ENCODE data around the gene DUS3L.

DNA sequence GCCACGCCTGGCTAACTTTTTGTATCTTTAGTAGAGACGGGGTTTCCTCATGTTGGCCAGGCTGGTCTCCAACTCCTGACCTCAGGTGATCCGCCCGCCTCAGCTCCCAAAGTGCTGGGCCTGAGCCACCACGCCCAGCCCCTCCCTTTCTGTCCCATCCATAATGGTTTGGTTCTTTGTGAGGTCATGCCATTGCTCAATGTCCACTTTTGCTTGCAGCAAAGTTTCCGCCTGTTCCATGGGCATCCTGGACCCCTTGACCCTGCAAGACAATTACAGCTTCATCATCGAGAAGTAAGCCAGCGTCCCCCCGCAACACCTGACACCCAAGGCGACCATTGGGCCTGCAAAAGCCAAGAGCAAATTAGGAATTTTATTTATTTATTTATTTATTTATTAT is 23.0 kb downstream of the DUS3L start:
- TF ChIP-seq, protein P1, sequence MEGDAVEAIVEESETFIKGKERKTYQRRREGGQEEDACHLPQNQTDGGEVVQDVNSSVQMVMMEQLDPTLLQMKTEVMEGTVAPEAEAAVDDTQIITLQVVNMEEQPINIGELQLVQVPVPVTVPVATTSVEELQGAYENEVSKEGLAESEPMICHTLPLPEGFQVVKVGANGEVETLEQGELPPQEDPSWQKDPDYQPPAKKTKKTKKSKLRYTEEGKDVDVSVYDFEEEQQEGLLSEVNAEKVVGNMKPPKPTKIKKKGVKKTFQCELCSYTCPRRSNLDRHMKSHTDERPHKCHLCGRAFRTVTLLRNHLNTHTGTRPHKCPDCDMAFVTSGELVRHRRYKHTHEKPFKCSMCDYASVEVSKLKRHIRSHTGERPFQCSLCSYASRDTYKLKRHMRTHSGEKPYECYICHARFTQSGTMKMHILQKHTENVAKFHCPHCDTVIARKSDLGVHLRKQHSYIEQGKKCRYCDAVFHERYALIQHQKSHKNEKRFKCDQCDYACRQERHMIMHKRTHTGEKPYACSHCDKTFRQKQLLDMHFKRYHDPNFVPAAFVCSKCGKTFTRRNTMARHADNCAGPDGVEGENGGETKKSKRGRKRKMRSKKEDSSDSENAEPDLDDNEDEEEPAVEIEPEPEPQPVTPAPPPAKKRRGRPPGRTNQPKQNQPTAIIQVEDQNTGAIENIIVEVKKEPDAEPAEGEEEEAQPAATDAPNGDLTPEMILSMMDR (IDR thresholded peaks at IDR 0.05; ENCODE audit: poor library complexity), result no peak
- TF ChIP-seq EZH2 (IDR thresholded peaks at IDR 0.05; ENCODE audit: borderline replicate concordance) (no peak), EZH2phosphoT487 (IDR thresholded peaks at IDR 0.05; ENCODE audit: low read depth, severe bottlenecking, unreplicated experiment) (no peak)
